DOHH2 (cell line): ENCODE results near the gene SAFB.

Source experiments
- H3F3A ChIP-seq: fragments of 200-600 bp; sonication (generic), shearing (Covaris generic); 2 replicates; pipeline ENCODE4 v1.6.0; 2016; ENCODE audit warnings: antibody characterized with exemption, mild to moderate bottlenecking; ENCODE audit not compliant: control insufficient read depth, insufficient read depth
- H3K27ac ChIP-seq: fragments of 200-600 bp; sonication (generic); 2 replicates; pipeline ENCODE4 v1.5.1; 2014; ENCODE audit warnings: low read depth, mild to moderate bottlenecking, low read length, moderate library complexity
- H3K27me3 ChIP-seq: fragments of 200-600 bp; sonication (generic); 2 replicates; pipeline ENCODE4 v1.6.1; 2014; ENCODE audit warnings: mild to moderate bottlenecking, low read length, mixed read lengths; ENCODE audit not compliant: control insufficient read depth
- H3K36me3 ChIP-seq: fragments of 200-600 bp; sonication (generic); 2 replicates; pipeline ENCODE4 v1.6.1; 2014; ENCODE audit warnings: mild to moderate bottlenecking, low read length, moderate library complexity, mixed read lengths; ENCODE audit not compliant: control insufficient read depth
- H3K4me1 ChIP-seq: fragments of 200-600 bp; sonication (generic); 2 replicates; pipeline ENCODE4 v1.6.1; 2014; ENCODE audit warnings: mild to moderate bottlenecking, low read length, mixed read lengths; ENCODE audit not compliant: control insufficient read depth
- H3K4me2 ChIP-seq: fragments of 200-600 bp; sonication (generic); 2 replicates; pipeline ENCODE4 v1.6.0; 2014; ENCODE audit warnings: mild to moderate bottlenecking, low read length, moderate library complexity
- H3K4me3 ChIP-seq: fragments of 200-600 bp; sonication (generic); 2 replicates; pipeline ENCODE4 v1.5.1; 2014; ENCODE audit warnings: mild to moderate bottlenecking, low read length, mixed read lengths
- H3K79me2 ChIP-seq: fragments of 200-600 bp; sonication (generic); 2 replicates; pipeline ENCODE4 v1.6.1; 2014; ENCODE audit warnings: mild to moderate bottlenecking, low read length, mixed read lengths; ENCODE audit not compliant: control insufficient read depth
- H3K9me2 ChIP-seq: fragments of 200-600 bp; sonication (generic); replicated peaks from 2 replicates; pipeline ENCODE4 v1.6.1; 2014; ENCODE audit warnings: mild to moderate bottlenecking, low read length, mixed read lengths; ENCODE audit not compliant: control insufficient read depth
- H3K9me3 ChIP-seq: fragments of 200-600 bp; sonication (generic); 2 replicates; pipeline ENCODE4 v1.6.1; 2014; ENCODE audit warnings: antibody characterized with exemption, low read length, mixed read lengths; ENCODE audit not compliant: control insufficient read depth, insufficient read depth
- H4K20me1 ChIP-seq: fragments of 200-600 bp; sonication (generic); 2 replicates; pipeline ENCODE4 v1.6.0; 2014; ENCODE audit warnings: low read depth, mild to moderate bottlenecking, antibody characterized with exemption, low read length, moderate library complexity; ENCODE audit not compliant: control insufficient read depth, insufficient read depth
- EZH2phosphoT487 ChIP-seq: fragments of 200-600 bp; sonication (generic); IDR thresholded peaks from 2 replicates; pipeline ENCODE4 v1.6.1; 2017; ENCODE audit warnings: borderline replicate concordance, mild to moderate bottlenecking, antibody characterized with exemption, low read length, moderate library complexity, mixed read lengths
- TF ChIP-seq, protein P1 (sequence below): fragments of 200-600 bp; sonication (generic); IDR thresholded peaks from one replicate; pipeline ENCODE4 v1.5.1; 2014; ENCODE audit warnings: antibody characterized with exemption, mild to moderate bottlenecking, low read depth, low read length; ENCODE audit not compliant: poor library complexity, severe bottlenecking

SAFB gene

DNA sequence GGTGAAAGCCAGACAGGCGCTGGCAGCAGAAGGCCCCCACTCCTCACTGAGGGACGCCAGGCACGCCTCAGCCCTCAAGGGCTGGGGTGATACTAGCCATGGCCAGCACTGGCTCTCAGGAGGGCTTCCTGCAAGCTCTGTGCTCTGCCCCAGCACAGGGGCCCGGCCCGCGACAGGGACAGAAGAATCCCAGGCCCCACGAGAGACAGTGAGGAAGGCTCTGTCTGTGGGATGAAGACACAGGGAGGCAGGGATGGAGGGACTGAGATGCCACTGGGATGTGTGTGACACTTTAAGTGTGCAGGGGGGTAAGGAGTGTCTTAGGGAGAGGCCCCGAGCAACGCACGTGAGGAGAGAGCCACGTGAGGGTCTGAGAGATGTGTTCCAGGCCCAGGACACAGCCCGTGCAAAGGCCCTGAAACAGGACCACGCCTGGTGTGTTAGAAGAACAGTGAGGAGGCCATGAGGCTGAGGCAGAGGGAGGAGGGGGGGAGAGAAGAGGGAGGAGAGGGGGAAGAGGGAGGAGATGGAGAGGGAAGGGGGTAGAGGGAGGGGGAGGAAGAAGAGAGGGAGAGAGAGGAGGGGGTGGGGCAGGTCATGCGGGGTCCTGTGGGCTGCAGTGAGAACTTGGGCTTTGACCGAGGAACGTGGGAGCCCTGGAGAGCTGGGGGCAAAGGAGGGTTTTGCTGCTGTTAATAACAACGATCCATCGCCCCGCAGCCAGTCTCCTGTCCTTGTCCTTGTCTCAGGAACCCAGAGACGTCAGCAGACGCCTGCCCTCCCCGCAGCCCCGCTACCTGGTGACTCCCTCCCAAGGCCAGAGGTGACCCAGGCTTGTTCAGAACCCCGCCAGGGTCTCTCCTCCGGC is 74.4 kb downstream of the SAFB start:
- peaks cover 20% of the 10 kb centered on the region for H3F3A ChIP-seq
- H3K4me1 ChIP-seq, result peaks cover 5% of the 10 kb centered on the region; the same call in 1 of the 2 replicates

DNA sequence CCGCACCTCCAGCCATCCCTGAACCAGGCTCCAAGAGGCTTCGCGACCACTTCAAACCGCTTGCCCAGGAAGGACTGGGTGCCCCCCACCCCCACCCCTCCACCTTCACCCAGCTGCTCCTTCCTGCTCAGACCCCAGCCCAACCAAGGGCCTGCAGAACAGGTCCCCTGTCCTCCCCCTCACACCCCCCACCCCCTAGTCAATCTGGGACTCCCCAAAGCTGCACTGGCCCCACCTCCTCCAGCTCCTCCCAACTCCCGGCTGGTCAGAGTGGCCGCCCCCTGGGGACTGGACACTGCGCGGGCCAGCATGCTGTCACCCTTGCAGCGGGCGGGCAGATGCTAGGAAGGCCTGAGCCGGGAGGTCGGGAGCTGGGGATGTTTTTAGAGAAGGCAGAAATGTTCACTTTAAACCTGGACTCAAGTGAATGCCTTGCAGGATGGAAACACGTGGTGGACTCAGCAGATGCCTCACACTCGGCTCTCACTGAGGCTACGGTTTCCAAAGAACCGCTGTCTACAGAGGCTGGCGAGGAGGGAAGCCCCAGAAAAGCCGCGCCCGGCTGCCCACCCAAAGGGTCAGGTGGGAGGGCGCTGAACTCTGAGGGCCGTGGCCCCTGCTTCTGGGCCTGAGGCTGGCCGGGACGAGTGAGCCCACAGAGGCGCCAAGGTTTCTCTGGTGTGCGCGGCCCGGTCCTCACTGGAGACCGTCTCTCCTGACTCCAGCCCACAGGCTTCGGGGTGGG is 75.2 kb downstream of the SAFB start:
- Histone ChIP-seq H4K20me1 (no peaks in the 10 kb centered on the region), H3K36me3 (peaks cover 70% of the 10 kb centered on the region), H3K9me2 (no peaks in the 10 kb centered on the region), H3K4me2 (no peak overlapping the region), H3K9me3 (no peaks in the 10 kb centered on the region), H3K27me3 (no peaks in the 10 kb centered on the region), H3K79me2 (peaks cover 17% of the 10 kb centered on the region), H3K4me1 (no peaks in the 10 kb centered on the region), H3K4me3 (no peak overlapping the region), H3K27ac (no peak overlapping the region), H3F3A (peaks cover 13% of the 10 kb centered on the region)
- TF ChIP-seq EZH2phosphoT487, result no peak
- TF ChIP-seq, protein P1, sequence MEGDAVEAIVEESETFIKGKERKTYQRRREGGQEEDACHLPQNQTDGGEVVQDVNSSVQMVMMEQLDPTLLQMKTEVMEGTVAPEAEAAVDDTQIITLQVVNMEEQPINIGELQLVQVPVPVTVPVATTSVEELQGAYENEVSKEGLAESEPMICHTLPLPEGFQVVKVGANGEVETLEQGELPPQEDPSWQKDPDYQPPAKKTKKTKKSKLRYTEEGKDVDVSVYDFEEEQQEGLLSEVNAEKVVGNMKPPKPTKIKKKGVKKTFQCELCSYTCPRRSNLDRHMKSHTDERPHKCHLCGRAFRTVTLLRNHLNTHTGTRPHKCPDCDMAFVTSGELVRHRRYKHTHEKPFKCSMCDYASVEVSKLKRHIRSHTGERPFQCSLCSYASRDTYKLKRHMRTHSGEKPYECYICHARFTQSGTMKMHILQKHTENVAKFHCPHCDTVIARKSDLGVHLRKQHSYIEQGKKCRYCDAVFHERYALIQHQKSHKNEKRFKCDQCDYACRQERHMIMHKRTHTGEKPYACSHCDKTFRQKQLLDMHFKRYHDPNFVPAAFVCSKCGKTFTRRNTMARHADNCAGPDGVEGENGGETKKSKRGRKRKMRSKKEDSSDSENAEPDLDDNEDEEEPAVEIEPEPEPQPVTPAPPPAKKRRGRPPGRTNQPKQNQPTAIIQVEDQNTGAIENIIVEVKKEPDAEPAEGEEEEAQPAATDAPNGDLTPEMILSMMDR, result no peak

More for the DNA sequence above, 74.4 kb downstream of the SAFB start:
- no peaks in the 10 kb centered on the region for H3K27me3 ChIP-seq
- peaks cover 77% of the 10 kb centered on the region for H3K36me3 ChIP-seq
- H3K79me2 ChIP-seq, result peaks cover 25% of the 10 kb centered on the region
- H3K9me2 ChIP-seq, result no peaks in the 10 kb centered on the region
- H3K4me3 ChIP-seq, result no peak overlapping the region
- H3K27ac ChIP-seq, result no peak overlapping the region
- TF ChIP-seq EZH2phosphoT487, result no peak
- TF ChIP-seq, protein P1, result no peak
- H3K9me3 ChIP-seq, result no peaks in the 10 kb centered on the region
- peaks cover 5% of the 10 kb centered on the region for H4K20me1 ChIP-seq
- H3K4me2 ChIP-seq, result no peak overlapping the region

DNA sequence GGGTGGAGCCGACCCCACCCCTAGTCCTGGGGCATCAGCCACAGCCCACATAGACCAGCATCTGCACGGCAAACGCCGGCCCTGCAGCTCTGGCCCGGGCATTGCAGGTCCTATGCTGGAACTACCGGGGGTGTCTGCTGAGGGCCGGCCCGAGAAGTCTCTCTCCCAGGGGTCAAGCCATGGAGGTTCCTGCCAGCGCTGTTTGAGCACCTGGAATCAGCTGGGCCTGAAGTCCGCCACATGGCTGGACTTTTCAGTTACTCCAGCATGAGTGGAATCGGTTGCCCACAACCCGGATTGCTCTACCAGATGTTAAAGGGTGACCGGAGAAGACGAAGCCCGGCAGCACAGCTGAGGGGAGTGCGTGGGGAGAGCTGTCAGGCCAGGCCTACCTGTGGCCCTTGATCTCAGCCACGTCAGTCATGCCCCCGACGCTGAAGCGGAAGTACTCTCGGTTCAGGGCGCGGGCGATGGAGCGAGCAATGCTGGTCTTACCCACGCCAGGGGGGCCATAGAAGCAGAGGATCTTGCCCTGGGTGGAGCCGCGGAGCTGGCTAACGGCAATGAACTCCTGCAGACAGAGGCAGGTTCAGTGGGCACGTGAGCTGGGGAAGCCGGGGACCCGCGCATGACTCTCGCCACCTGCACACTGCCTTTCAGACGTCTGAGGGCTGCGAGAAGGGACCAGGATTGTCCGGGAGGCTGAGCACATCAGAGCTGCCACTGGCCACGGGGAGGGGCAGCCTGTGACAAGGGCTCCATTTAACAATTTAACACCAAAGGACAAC is 75.9 kb downstream of the SAFB start:
- peaks cover 70% of the 10 kb centered on the region for H3K36me3 ChIP-seq
- H3K9me2 ChIP-seq, result no peaks in the 10 kb centered on the region
- no peaks in the 10 kb centered on the region for H4K20me1 ChIP-seq
- no peaks in the 10 kb centered on the region for H3K4me1 ChIP-seq
- H3K79me2 ChIP-seq, result peaks cover 14% of the 10 kb centered on the region
- no peak for TF ChIP-seq EZH2phosphoT487
- TF ChIP-seq, protein P1, result no peak
- no peak overlapping the region for H3K4me3 ChIP-seq
- H3K27me3 ChIP-seq, result no peaks in the 10 kb centered on the region
- H3K27ac ChIP-seq, result no peak overlapping the region
- peaks cover 12% of the 10 kb centered on the region for H3F3A ChIP-seq
- H3K9me3 ChIP-seq, result no peaks in the 10 kb centered on the region
- H3K4me2 ChIP-seq, result no peak overlapping the region
